ENCODE data around the gene ATP2B3.

The ATP2B3 gene

GRCh38 chrX:153622661-153623309 lies 105.3 kb downstream of the ATP2B3 start:
- DNase-seq: no peak

GRCh38 chrX:153623310-153624029 lies 106.0 kb downstream of the ATP2B3 start:
- DNase-seq: no peak

- no peak for DNase-seq
Observed at GRCh38 chrX:153624196-153625091, 107.0 kb downstream of the ATP2B3 start.

- DNase-seq: no peak
Observed at GRCh38 chrX:153625271-153626024, 108.0 kb downstream of the ATP2B3 start.

GRCh38 chrX:153626025-153626633 lies 108.7 kb downstream of the ATP2B3 start:
- no peak for DNase-seq

- no peak for DNase-seq
Observed at GRCh38 chrX:153626863-153627674, 109.6 kb downstream of the ATP2B3 start.

GRCh38 chrX:153627675-153628111 lies 110.3 kb downstream of the ATP2B3 start:
- DNase-seq: no peak

- DNase-seq: no peak
Observed at GRCh38 chrX:153628129-153628528, 110.7 kb downstream of the ATP2B3 start.

- DNase-seq: no peak
Observed at GRCh38 chrX:153628665-153629064, 111.2 kb downstream of the ATP2B3 start.

GRCh38 chrX:153631346-153631745 lies 113.9 kb downstream of the ATP2B3 start:
- no peak for DNase-seq

GRCh38 chrX:153631907-153632594 lies 114.6 kb downstream of the ATP2B3 start:
- no peak for DNase-seq

Measured in activated T-cell treated with anti-CD3 and anti-CD28 coated beads, Interleukin-2, amount 50 U/mL, for 48 hours (primary cell).